ENCODE results near the gene CDK8. TPM values are rescaled to one million over a fixed set of nuclear protein-coding genes. Genes with fewer than 3 reads are reported as not detected.

Gene CDK8
- total and polyA plus RNA-seq, 2 donors (not counting 1 experiment from before 2014, with no cell fraction given) = 17.7 to 19.7 TPM

GRCh38 chr13:26380930-26381329 is 127.0 kb downstream of the CDK8 start:
- no peaks in the 10 kb centered on the region for H3K4me1 ChIP-seq (ENCODE audit: control insufficient read depth, extremely low read depth, insufficient read depth, low read length)
- no peak for DNase-seq (ENCODE audit: low read depth in 2 of 2)
- H2AFZ ChIP-seq (ENCODE audit: low read length) = no peak overlapping the region
- no peaks in the 10 kb centered on the region for H3K9me3 ChIP-seq (ENCODE audit: control insufficient read depth, insufficient read depth, low read depth, low read length)
- no peaks in the 10 kb centered on the region for H3K79me2 ChIP-seq (ENCODE audit: control insufficient read depth, insufficient read depth, low read length)
- no peak overlapping the region for H3K4me3 ChIP-seq (replicated peaks in 1 of 4; ENCODE audit: control extremely low read depth in 1 of 4, insufficient read depth in 1 of 4, low read depth in 3 of 4, low read length in 4 of 4)
- no peak overlapping the region for H3K4me2 ChIP-seq (ENCODE audit: extremely low read depth, insufficient read depth, low read length)
- no peak for TF ChIP-seq EZH2 (IDR thresholded peaks at IDR 0.05; ENCODE audit: low read length, missing control alignments)
- TF ChIP-seq, protein P1, sequence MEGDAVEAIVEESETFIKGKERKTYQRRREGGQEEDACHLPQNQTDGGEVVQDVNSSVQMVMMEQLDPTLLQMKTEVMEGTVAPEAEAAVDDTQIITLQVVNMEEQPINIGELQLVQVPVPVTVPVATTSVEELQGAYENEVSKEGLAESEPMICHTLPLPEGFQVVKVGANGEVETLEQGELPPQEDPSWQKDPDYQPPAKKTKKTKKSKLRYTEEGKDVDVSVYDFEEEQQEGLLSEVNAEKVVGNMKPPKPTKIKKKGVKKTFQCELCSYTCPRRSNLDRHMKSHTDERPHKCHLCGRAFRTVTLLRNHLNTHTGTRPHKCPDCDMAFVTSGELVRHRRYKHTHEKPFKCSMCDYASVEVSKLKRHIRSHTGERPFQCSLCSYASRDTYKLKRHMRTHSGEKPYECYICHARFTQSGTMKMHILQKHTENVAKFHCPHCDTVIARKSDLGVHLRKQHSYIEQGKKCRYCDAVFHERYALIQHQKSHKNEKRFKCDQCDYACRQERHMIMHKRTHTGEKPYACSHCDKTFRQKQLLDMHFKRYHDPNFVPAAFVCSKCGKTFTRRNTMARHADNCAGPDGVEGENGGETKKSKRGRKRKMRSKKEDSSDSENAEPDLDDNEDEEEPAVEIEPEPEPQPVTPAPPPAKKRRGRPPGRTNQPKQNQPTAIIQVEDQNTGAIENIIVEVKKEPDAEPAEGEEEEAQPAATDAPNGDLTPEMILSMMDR (conservative IDR thresholded peaks at IDR 0.05 in 1 of 2, IDR thresholded peaks at IDR 0.05 in 1 of 2; ENCODE audit: low read depth in 1 of 2, low read length in 2 of 2) = no peak
- H3K27ac ChIP-seq (ENCODE audit: insufficient read depth, low read length) = no peak overlapping the region
- no peaks in the 10 kb centered on the region for H3K27me3 ChIP-seq (ENCODE audit: control insufficient read depth, insufficient read depth, low read length)
- H4K20me1 ChIP-seq (ENCODE audit: control insufficient read depth, extremely low read depth, insufficient read depth, low read length) = no peaks in the 10 kb centered on the region
- no peaks in the 10 kb centered on the region for H3K36me3 ChIP-seq (ENCODE audit: control insufficient read depth, insufficient read depth, low read length)
- no peak overlapping the region for H3K9ac ChIP-seq (ENCODE audit: insufficient read depth, low read length)

DNA sequence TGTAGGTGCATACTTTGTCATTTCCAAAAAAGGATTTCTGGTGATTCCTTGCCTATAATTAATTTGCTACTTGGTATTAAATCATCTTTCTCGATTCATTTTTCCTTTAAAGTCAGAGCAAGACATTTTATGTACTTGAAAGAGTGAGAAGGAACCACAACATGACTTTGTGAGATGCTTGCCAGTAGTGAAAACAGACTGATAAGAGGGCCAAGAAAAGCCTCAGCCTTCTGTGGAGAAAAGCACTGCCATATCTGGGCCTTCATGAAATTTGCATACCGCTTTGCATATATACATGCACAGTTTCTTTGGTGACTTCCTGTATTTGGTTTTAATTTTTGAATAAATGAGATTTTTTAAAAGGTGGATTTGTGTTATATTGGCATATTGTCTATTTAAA is 128.4 kb downstream of the CDK8 start:
- no peak for TF ChIP-seq EZH2 (IDR thresholded peaks at IDR 0.05; ENCODE audit: low read length, missing control alignments)
- TF ChIP-seq, protein P1 (conservative IDR thresholded peaks at IDR 0.05 in 1 of 2, IDR thresholded peaks at IDR 0.05 in 1 of 2; ENCODE audit: low read depth in 1 of 2, low read length in 2 of 2) = no peak
- Histone ChIP-seq H3K27ac (ENCODE audit: insufficient read depth, low read length) (no peak overlapping the region), H3K4me3 (replicated peaks in 1 of 4; ENCODE audit: control extremely low read depth in 1 of 4, insufficient read depth in 1 of 4, low read depth in 3 of 4, low read length in 4 of 4) (no peak overlapping the region), H3K9ac (ENCODE audit: insufficient read depth, low read length) (no peak overlapping the region), H2AFZ (ENCODE audit: low read length) (no peak overlapping the region), H4K20me1 (ENCODE audit: control insufficient read depth, extremely low read depth, insufficient read depth, low read length) (no peaks in the 10 kb centered on the region), H3K4me1 (ENCODE audit: control insufficient read depth, extremely low read depth, insufficient read depth, low read length) (no peaks in the 10 kb centered on the region), H3K27me3 (ENCODE audit: control insufficient read depth, insufficient read depth, low read length) (no peaks in the 10 kb centered on the region), H3K79me2 (ENCODE audit: control insufficient read depth, insufficient read depth, low read length) (no peaks in the 10 kb centered on the region), H3K4me2 (ENCODE audit: extremely low read depth, insufficient read depth, low read length) (no peak overlapping the region), H3K9me3 (ENCODE audit: control insufficient read depth, insufficient read depth, low read depth, low read length) (no peaks in the 10 kb centered on the region), H3K36me3 (ENCODE audit: control insufficient read depth, insufficient read depth, low read length) (no peaks in the 10 kb centered on the region)
- DNase-seq (ENCODE audit: low read depth in 2 of 2) = peak in 1 of 2 donors; percentile 13

- no peak overlapping the region for H3K4me3 ChIP-seq (replicated peaks in 1 of 4; ENCODE audit: control extremely low read depth in 1 of 4, insufficient read depth in 1 of 4, low read depth in 3 of 4, low read length in 4 of 4)
- no peak overlapping the region for H3K4me2 ChIP-seq (ENCODE audit: extremely low read depth, insufficient read depth, low read length)
- no peaks in the 10 kb centered on the region for H3K27me3 ChIP-seq (ENCODE audit: control insufficient read depth, insufficient read depth, low read length)
- H3K79me2 ChIP-seq (ENCODE audit: control insufficient read depth, insufficient read depth, low read length) = no peaks in the 10 kb centered on the region
- H3K9me3 ChIP-seq (ENCODE audit: control insufficient read depth, insufficient read depth, low read depth, low read length) = no peaks in the 10 kb centered on the region
- H2AFZ ChIP-seq (ENCODE audit: low read length) = no peak overlapping the region
- TF ChIP-seq, protein P1 (conservative IDR thresholded peaks at IDR 0.05 in 1 of 2, IDR thresholded peaks at IDR 0.05 in 1 of 2; ENCODE audit: low read depth in 1 of 2, low read length in 2 of 2) = no peak
- TF ChIP-seq EZH2 (IDR thresholded peaks at IDR 0.05; ENCODE audit: low read length, missing control alignments) = no peak
- H3K9ac ChIP-seq (ENCODE audit: insufficient read depth, low read length) = no peak overlapping the region
- no peaks in the 10 kb centered on the region for H4K20me1 ChIP-seq (ENCODE audit: control insufficient read depth, extremely low read depth, insufficient read depth, low read length)
- no peak for DNase-seq (ENCODE audit: low read depth in 2 of 2)
- no peaks in the 10 kb centered on the region for H3K4me1 ChIP-seq (ENCODE audit: control insufficient read depth, extremely low read depth, insufficient read depth, low read length)
- H3K36me3 ChIP-seq (ENCODE audit: control insufficient read depth, insufficient read depth, low read length) = no peaks in the 10 kb centered on the region
- H3K27ac ChIP-seq (ENCODE audit: insufficient read depth, low read length) = no peak overlapping the region
Measured at GRCh38 chr13:26382835-26383234, 128.9 kb downstream of the CDK8 start.
